OCI-LY1 (cell line): ENCODE measurements around the gene SSRP1.

Experiments
- H2AFZ ChIP-seq: fragments of 200-600 bp; sonication (generic), shearing (Covaris generic); 2 replicates; pipeline ENCODE4 v1.6.0; 2014; ENCODE audit warnings: antibody characterized with exemption, mild to moderate bottlenecking, low read length
- H3F3A ChIP-seq: fragments of 200-600 bp; sonication (generic), shearing (Covaris generic); 2 replicates; pipeline ENCODE4 v1.6.0; 2014; ENCODE audit warnings: mild to moderate bottlenecking, antibody characterized with exemption, low read length, moderate library complexity; ENCODE audit not compliant: insufficient read depth
- H3K27ac ChIP-seq: fragments of 200-600 bp; sonication (generic); 2 replicates; pipeline ENCODE4 v1.5.1; 2014; ENCODE audit warnings: low read length, mixed run types, mild to moderate bottlenecking, low read depth; ENCODE audit not compliant: poor library complexity, severe bottlenecking
- H3K27me3 ChIP-seq: fragments of 200-600 bp; sonication (generic); 2 replicates; pipeline ENCODE4 v1.6.0; 2014; ENCODE audit warnings: antibody characterized with exemption, mild to moderate bottlenecking, low read length, moderate library complexity; ENCODE audit not compliant: insufficient read depth
- H3K36me3 ChIP-seq: fragments of 200-600 bp; sonication (generic); 2 replicates; pipeline ENCODE4 v1.6.1; 2014; ENCODE audit warnings: mild to moderate bottlenecking, antibody characterized with exemption, low read length, moderate library complexity, mixed read lengths; ENCODE audit not compliant: insufficient read depth
- H3K4me1 ChIP-seq: fragments of 200-600 bp; sonication (generic); 2 replicates; pipeline ENCODE4 v1.5.1; 2014; ENCODE audit warnings: mild to moderate bottlenecking, low read length, moderate library complexity; ENCODE audit not compliant: insufficient read depth, severe bottlenecking
- H3K4me2 ChIP-seq: fragments of 200-600 bp; sonication (generic), shearing (Covaris generic); 2 replicates; pipeline ENCODE4 v1.6.1; 2014; ENCODE audit warnings: low read length
- H3K4me3 ChIP-seq: fragments of 200-600 bp; sonication (generic); 2 replicates; pipeline ENCODE4 v1.5.1; 2014; ENCODE audit warnings: low read length, low read depth, mild to moderate bottlenecking, mixed read lengths; ENCODE audit not compliant: poor library complexity, severe bottlenecking
- H3K79me2 ChIP-seq: fragments of 200-600 bp; shearing (Covaris generic); 2 replicates; pipeline ENCODE4 v1.6.1; 2016; ENCODE audit warnings: mixed run types, low read length, mixed read lengths; ENCODE audit not compliant: insufficient read depth
- H3K9ac ChIP-seq: fragments of 200-600 bp; sonication (generic), shearing (Covaris generic); 2 replicates; pipeline ENCODE4 v1.6.1; 2014; ENCODE audit warnings: mild to moderate bottlenecking, low read length, mixed read lengths
- H3K9me2 ChIP-seq: fragments of 200-600 bp; sonication (generic), shearing (Covaris generic); 2 replicates; pipeline ENCODE4 v1.6.1; 2014; ENCODE audit warnings: low read depth, mild to moderate bottlenecking, low read length, mixed read lengths
- H3K9me3 ChIP-seq: fragments of 200-600 bp; shearing (Covaris generic); 2 replicates; pipeline ENCODE4 v1.6.1; 2014; ENCODE audit warnings: low read length, mixed read lengths
- H4K20me1 ChIP-seq: fragments of 200-600 bp; sonication (generic), shearing (Covaris generic); 2 replicates; pipeline ENCODE4 v1.6.0; 2016; ENCODE audit warnings: mild to moderate bottlenecking, low read length; ENCODE audit not compliant: insufficient read depth
- EZH2 ChIP-seq: fragments of 200-600 bp; sonication (generic), shearing (Covaris generic); IDR thresholded peaks from 2 replicates; pipeline ENCODE4 v1.8.0; 2017; ENCODE audit warnings: borderline replicate concordance, mixed run types, mild to moderate bottlenecking, antibody characterized with exemption, low read length, moderate library complexity, mixed read lengths
- TF ChIP-seq, protein P1 (sequence below): fragments of 200-600 bp; sonication (generic), shearing (Covaris generic); IDR thresholded peaks from 2 replicates; pipeline ENCODE4 v1.5.1; 2017; ENCODE audit warnings: mild to moderate bottlenecking, antibody characterized with exemption, low read length, moderate library complexity, mixed read lengths

The SSRP1 gene

DNA sequence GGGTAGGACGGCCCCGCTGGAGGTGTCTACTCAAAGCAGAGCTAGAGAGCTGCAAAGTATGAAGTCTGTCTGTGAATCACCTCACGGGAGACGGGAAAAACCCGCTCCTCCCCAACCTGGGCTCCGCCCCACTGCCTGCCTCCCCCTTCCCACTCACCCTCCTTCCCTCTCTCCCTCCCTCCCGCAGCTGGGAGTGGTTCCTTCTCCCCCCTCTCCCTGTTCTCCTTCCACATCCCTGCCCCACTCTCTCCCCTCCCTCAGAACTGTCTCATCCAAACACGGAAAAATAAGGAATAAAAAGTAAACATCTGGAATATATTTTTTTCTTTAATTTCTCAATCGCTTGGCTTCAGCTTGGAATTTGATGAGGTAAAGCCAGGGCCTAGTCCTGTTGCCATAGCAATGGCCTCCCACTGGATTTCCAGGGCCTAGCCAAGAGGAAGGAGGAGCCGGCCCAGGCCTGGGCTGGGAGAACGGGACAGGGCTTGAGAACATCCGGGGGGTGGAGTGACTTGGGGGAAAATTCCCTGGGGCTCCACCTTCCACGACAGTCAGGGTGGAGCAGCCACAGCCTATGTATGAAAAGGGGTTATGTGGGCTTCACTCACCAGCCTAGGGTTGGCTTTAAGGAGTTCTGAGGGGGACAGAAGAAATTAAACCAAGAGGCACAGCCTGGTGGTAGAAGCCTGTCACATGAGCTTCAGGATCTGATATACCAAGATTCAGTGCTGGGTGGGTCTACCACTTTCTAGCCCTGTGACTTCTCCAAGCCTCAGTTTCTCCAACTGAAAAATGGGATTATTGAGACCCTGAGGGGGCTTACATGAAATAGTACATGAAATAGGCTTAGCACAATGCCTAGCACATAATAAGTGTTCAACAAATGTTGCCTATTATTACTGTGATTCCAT is 13.2 kb downstream of the SSRP1 start:
- Histone ChIP-seq H3F3A (0 out of 2 replicates have a peak, but pooled peaks cover 4% of the 10 kb centered on the region), H3K27ac (no peak overlapping the region), H3K4me3 (no peak overlapping the region), H3K9ac (no peak overlapping the region), H3K4me2 (peak overlapping the region; percentile 92; the same call in 1 of the 2 replicates), H3K27me3 (no peaks in the 10 kb centered on the region), H3K79me2 (no peaks in the 10 kb centered on the region), H3K9me3 (no peaks in the 10 kb centered on the region), H3K9me2 (no peaks in the 10 kb centered on the region), H3K4me1 (peaks cover 39% of the 10 kb centered on the region), H2AFZ (no peak overlapping the region), H4K20me1 (no peaks in the 10 kb centered on the region), H3K36me3 (peaks cover 31% of the 10 kb centered on the region)
- TF ChIP-seq EZH2 = no peak
- TF ChIP-seq, protein P1, sequence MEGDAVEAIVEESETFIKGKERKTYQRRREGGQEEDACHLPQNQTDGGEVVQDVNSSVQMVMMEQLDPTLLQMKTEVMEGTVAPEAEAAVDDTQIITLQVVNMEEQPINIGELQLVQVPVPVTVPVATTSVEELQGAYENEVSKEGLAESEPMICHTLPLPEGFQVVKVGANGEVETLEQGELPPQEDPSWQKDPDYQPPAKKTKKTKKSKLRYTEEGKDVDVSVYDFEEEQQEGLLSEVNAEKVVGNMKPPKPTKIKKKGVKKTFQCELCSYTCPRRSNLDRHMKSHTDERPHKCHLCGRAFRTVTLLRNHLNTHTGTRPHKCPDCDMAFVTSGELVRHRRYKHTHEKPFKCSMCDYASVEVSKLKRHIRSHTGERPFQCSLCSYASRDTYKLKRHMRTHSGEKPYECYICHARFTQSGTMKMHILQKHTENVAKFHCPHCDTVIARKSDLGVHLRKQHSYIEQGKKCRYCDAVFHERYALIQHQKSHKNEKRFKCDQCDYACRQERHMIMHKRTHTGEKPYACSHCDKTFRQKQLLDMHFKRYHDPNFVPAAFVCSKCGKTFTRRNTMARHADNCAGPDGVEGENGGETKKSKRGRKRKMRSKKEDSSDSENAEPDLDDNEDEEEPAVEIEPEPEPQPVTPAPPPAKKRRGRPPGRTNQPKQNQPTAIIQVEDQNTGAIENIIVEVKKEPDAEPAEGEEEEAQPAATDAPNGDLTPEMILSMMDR = no peak

DNA sequence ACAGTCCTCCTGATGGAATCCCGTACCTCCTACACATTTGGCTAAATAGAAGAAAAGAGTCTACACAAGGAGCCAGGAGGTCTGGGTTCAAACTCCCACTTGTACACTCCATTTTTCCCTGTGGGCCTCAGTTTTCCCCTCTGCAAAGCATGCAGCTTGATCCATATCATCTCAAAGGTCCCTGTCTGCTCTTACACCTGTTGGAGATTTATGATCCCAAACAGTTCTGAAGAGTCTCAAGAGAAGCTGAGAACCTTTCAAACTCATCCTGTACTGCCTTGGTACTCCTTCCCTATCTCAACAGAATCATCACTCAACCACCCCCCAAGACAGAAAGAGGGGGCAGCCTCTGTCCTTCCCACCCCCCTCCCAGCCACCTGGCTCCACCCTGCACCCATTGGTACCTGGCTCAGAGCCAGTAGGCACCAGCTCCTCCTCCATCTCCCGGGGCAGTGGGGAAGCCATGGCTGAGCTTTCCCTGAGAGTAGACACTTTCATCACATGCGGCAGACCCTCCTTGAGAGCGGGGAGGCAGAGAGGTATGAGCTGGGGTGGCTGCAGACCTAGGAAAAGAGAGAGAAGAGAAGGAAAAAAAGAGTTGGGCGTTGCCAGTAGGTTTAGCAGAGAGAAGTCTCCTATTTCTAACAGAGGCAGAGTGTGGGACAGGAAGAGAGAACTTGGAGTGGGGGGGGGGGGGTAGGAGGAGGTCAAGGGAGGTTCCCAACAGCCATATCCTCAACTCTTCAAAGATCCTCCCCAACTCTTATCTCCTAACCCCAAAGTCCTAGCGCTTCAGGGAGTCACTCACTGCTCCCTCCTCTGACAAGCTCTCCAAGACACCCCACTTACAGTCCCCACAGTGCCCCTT is 14.1 kb downstream of the SSRP1 start:
- TF ChIP-seq, protein P1 = no peak
- no peak for TF ChIP-seq EZH2
- no peaks in the 10 kb centered on the region for H3K9me3 ChIP-seq
- H3F3A ChIP-seq = 0 out of 2 replicates have a peak, but pooled peaks cover 4% of the 10 kb centered on the region
- H3K4me2 ChIP-seq = no peak overlapping the region
- peaks cover 31% of the 10 kb centered on the region for H3K36me3 ChIP-seq
- no peaks in the 10 kb centered on the region for H3K27me3 ChIP-seq
- H3K4me3 ChIP-seq = no peak overlapping the region
- H3K9ac ChIP-seq = no peak overlapping the region
- no peaks in the 10 kb centered on the region for H4K20me1 ChIP-seq
- no peak overlapping the region for H2AFZ ChIP-seq
- H3K79me2 ChIP-seq = no peaks in the 10 kb centered on the region
- no peak overlapping the region for H3K27ac ChIP-seq
- no peaks in the 10 kb centered on the region for H3K9me2 ChIP-seq
- peaks cover 39% of the 10 kb centered on the region for H3K4me1 ChIP-seq

DNA sequence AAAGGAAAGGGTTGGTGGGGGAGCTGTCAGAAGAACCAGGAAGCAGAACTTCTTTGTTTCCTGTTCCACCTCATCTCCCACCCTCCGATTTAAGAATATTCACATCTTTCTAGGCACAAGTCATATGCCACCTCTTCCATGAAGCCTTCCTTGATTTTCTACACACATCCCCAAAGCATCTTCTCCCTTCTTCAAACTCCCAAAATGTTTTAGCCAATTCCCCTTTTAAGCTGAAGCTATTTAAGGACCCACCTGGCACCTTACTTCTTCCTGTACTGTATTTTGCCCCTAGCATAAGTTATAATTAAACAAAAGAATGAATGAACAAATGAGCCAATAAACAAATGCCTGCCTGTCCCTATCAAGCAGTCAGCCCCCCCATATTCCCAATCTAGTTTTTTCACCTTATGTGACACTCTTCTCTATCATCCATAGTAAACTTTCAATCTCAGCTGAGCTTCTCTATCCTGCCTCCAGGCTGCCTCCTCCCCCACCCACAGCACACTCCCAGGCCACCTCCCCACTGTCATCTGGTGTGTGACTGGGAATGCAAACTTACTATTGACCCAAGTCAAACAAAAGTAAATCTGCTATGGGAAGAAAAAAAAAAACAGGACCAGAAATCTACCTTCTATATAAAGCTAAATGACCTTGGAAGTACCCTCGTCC is 14.8 kb downstream of the SSRP1 start:
- Histone ChIP-seq H2AFZ (no peak overlapping the region), H3K27ac (no peak overlapping the region), H3F3A (0 out of 2 replicates have a peak, but pooled peaks cover 4% of the 10 kb centered on the region), H3K9me3 (no peaks in the 10 kb centered on the region), H3K27me3 (no peaks in the 10 kb centered on the region), H3K9me2 (no peaks in the 10 kb centered on the region), H3K4me1 (peaks cover 31% of the 10 kb centered on the region), H3K36me3 (peaks cover 31% of the 10 kb centered on the region), H3K9ac (no peak overlapping the region), H3K79me2 (no peaks in the 10 kb centered on the region), H3K4me3 (no peak overlapping the region), H3K4me2 (no peak overlapping the region), H4K20me1 (no peaks in the 10 kb centered on the region)
- TF ChIP-seq, protein P1 = no peak
- TF ChIP-seq EZH2 = no peak
